Stimulated activated CD4-positive, alpha-beta T cell treated with anti-CD3 and anti-CD28 coated beads, Interleukin-15, amount 100 ng/mL, for 48 hours (primary cell): ENCODE results near the gene STRA8.

Experiments used
- DNase-seq, 2 donors: peaks; one replicate each; pipeline ENCODE4 v3.0.0-alpha.2; 2020; ENCODE audit warnings: low read depth in 2 of 2

The STRA8 gene, protein sequence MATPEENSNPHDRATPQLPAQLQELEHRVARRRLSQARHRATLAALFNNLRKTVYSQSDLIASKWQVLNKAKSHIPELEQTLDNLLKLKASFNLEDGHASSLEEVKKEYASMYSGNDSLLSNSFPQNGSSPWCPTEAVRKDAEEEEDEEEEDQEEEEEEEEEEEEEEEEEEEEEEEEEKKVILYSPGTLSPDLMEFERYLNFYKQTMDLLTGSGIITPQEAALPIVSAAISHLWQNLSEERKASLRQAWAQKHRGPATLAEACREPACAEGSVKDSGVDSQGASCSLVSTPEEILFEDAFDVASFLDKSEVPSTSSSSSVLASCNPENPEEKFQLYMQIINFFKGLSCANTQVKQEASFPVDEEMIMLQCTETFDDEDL

GRCh38 chr7:135233570-135233969, at the start of gene STRA8:
TSS of gene STRA8 (plus strand) at chr7:135233838. CDS start at chr7:135240525, 6,687 bp downstream.
- DNase-seq = no peak

DNA sequence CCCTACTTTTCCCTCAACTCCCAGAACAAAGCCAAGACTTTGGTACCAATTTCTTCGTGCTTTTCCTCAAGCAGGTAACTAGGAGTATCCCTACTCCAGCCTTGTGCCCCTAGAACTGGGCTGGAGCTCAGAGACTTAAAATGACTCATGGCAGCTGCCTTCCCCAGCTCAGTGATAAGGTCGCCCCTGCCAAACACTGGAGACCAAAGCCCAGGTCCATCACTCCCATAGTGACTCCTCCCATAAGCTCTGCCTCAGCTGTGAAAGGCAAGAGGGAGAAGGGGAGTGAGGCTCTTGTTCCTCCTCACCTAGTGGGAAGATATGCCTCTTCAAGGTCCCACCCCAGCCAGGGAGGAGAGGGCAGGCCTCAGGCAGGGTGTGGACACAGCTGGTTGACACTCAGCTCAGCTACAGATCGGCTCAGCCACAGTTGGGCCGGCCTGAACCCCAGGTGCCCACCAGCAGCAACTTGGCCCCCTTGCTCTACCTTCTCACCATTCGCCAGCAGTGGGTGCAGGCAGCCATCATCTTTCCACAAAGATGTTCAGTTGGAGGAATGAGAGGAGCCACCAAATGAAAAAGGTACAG, 49.3 kb upstream of the STRA8 start:
- DNase-seq = no peak

DNA sequence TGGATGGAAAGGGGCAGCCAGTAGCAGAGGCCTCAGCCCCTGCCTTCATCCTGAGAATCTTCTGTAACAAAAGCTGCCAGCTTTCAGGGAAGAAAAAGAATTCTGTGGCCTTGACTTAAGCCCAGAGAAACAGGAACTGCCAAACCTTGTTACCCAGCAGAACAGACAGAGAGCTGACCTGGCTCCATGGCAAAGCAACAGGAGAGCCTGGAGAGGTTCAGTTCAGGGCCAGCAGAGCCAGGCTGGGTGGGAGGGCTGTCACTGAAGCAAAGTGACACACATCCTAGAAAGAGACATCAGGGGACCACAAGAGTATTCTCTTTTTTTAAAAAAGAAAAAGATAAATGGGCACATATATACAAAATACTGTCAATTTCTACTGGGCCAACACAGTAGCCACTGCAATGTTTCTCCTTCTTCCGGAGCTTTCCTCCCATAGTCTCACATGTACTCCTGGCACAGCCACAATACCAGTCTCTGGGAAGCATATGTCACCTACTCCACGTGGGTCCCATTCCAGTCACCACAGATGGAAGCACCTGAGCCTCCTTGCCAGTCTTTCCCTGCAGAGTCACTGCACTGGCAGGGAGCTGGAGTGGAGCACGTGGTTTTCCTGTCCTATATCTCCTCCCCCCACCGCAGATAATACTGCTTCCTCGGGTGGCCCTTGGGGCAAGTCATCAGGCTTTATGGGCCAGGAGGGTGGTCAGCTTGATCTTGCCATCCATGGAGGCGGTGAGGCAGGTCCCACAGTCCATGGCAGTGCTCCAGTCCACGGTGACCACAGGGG, 48.0 kb upstream of the STRA8 start:
- DNase-seq = no peak

DNA sequence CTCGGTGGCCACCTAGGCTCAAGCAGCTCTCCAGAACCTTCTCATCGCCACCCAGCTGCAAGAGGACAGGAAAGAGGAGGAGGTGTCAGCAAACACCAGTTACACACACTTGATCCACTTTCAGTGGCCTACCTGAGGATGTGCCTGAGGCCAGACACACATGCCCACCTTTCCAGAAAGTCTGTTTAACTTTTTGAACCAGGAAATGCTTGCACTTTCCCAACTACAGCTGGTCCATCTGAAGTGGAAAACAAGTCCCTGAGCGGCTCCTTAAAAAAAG, 47.4 kb upstream of the STRA8 start:
- no peak for DNase-seq

DNA sequence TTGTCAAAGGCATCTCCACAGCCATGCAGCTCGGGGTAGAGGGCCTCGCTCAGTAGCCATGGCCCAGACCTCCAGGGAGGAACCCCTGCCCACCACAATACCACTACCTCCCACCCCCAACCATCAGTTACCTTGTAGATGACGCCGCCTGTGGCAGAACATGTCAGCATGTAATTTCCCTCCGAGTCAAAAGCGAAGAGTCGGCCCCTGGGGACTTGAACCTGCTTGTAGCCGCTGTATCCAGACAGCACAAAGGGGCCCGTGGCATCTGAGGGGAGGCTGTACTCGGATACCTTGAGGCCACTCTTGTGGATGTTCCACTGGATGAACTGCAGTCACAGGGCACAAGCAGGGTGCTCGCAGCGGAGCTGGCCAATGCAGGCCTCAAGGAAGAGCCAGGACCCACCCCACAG, 46.8 kb upstream of the STRA8 start:
- DNase-seq = no peak

DNA sequence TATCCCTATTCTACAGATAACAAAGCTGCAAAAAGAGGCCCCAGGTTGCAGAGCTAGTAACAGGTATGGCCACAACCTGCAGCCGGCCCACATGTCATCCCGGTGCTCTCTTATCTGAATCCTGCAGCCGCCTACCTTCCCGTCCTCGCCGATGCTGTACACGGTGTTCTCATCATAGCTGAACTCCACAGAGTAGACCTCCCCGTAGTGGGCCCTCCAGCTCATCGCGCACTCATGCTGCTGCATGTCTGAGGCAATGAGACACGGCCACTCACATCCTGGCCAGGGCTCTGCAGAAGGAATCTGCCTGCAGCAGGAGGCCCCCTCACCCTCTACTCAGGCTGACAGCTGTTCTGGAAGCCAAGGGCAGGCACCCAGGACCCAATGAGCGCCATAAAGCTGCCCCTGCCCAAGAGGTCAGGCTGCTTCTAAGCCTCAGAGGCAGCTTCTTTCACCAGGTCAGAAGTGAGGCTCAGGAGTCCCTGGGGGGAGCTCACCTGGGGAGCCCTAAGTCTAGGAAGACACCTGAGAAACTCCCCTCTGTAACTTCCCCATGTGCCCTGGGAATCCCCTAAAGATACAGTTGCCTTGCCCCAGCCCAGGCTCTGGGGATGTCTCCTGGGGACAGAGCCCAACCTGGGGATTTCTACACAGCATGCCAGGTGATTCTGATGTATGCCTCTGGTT, 45.2 kb upstream of the STRA8 start:
- DNase-seq = no peak

DNA sequence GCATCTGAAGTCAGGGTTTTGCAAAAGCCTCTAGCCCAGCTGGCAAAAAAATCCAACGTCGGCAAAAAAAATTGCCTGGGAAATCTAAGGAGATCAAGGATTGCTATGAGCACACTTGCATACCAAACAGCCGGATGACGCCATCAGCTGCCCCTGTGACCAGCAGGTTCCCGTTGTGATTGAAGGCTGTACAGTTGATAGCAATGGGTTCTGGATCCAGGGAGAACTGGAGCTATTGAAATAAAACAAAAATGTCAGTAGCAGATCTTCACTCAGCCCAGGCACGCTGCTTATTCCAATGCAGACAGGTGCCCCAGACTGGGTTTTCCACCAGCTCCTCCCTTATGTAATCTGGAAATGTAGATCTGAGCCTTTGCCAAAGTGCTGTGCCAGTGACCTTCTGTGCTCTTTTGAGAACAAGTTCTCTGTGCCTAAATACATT, 44.4 kb upstream of the STRA8 start:
- no peak for DNase-seq

GRCh38 chr7:135189961-135190360, 43.7 kb upstream of the STRA8 start:
- no peak for DNase-seq

DNA sequence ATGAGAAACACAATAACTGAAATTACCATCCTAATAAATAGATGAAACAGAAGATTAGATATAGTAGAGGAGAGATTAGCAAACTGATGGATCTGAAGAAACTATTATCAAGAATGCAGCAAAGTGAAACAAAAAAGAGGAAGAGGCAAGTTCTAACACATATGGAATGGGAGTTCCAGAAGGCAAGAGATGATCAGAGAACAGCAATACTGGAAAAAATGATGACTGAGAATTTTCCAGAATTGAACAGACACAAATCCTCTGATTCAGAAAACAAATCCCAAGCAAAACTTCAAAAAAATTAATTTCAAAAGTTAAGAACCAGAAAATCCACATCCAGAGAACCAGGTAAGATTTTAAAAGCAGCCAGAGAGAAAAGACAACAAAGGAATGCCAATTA, 42.9 kb upstream of the STRA8 start:
- no peak for DNase-seq

GRCh38 chr7:135192914-135193536, 40.6 kb upstream of the STRA8 start:
- DNase-seq = no peak

GRCh38 chr7:135193615-135194081, 40.0 kb upstream of the STRA8 start:
- no peak for DNase-seq

DNA sequence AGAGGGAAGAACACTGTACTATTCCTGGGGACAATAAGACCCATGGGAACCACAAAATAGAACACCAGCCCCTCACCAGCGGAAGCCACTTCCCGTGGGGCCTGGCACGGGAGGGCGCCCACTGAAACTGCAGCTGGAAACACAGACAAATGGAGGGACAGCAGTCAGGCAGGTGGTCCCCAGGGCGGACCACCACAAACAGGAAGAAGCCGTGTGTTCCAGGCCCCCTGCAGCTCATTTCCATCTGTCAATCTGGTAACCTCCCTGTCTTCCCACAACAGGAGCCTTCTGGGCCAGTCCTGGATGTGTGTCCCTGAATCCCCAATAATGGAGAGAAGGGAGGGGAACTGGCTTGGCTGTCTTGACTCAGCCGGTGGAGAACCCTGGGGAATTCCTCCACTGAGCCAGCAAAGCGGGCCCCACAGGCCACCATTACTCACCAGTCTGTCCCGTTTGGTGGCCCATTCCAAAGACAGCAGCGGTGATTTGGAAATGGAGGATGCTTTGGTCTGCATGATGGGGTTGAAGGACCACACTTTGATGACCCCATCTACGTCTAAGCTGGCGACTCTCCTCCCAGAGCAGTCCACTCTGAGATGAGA, 39.0 kb upstream of the STRA8 start:
- DNase-seq = no peak

DNA sequence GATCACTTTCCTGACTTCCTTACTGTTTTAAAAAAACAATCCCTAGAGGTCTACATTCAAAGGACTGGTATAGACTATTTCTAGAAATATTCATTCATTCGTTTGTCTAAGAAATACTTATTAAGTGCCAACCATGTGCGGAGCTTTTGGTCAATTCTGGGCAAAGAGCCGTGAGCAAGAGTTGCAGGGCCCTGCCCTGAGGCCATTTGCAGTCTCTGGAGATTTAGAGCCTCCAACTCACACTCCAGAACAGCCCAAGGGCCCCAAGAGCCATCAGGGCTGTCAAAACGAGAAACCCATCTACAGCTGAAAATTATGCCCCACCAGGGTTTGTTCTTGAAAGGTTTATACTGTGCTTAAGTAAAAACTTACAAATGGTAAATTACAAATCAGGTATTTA, 38.5 kb upstream of the STRA8 start:
- DNase-seq = no peak

DNA sequence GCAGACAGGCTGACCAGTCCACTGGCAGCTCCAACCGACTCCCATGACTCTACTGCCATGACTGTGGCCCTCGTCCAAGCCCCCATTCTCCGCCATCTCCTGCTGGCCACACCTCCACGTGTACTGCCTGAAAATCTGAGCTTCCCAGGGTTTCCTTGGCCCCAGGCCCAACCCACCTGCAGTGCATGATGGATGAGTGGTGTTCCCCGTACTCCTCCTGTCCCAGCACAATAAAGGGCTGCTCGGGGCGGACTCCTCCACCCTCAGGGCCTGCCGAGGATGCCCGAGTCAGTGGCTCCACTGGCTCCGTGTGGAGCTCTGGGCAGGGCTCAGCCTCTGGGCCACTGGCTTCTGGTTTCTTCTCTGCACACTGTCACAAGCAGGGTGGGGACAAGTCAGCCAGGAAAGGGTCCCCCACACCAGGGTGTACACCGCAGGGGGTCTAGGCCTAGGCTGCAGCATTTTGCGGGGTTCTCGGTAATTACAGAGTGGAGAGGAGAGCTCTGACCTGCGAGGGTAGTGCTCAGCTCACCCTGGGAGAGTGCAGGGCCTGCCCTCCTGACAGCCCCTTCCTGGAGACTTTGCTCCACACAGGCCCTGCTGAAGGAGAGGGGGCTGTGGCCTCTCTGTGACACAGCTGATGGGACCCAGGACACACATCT, 37.5 kb upstream of the STRA8 start:
- no peak for DNase-seq

- no peak for DNase-seq
Measured at GRCh38 chr7:135197343-135197742, 36.3 kb upstream of the STRA8 start.

GRCh38 chr7:135197906-135198655, 35.6 kb upstream of the STRA8 start:
- DNase-seq = no peak

DNA sequence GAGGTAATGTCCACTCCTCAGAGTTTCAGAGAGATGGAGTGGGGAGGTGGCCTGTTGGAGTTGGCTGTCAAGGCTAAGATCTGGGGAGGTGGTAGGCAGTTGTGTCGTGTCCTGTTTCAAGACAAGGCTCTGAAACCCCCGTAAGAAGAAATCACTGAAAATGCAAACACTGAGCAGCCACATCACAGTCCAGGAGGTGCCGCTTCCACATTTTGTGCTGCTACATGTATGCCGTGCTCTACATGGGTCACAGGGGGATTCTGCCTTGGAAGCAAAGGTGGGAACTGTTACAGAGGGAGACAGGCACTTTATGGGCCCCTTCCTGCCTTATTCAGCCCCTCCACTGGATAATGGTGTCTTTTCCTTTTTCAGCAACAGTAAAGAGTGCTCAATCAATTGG, 34.2 kb upstream of the STRA8 start:
- DNase-seq = no peak

- no peak for DNase-seq
Measured at GRCh38 chr7:135200821-135201331, 32.8 kb upstream of the STRA8 start.

GRCh38 chr7:135201350-135201749, 32.3 kb upstream of the STRA8 start:
- DNase-seq = no peak

- no peak for DNase-seq
Measured at GRCh38 chr7:135204341-135204749, 29.3 kb upstream of the STRA8 start.
